Activated T-cell treated with anti-CD3 and anti-CD28 coated beads, Interleukin-2, amount 50 U/mL, for 1 hour (primary cell): ENCODE data around the gene DISP3.

ENCODE experiments used
- DNase-seq: peaks from one replicate; pipeline ENCODE4 v3.0.0-alpha.2; 2020

The DISP3 gene

GRCh38 chr1:11458811-11459275 is 20.1 kb upstream of the DISP3 start:
- DNase-seq, result no peak

GRCh38 chr1:11461531-11462137 is 17.3 kb upstream of the DISP3 start:
- no peak for DNase-seq

- DNase-seq, result no peak
Measured at GRCh38 chr1:11462224-11462923, 16.6 kb upstream of the DISP3 start.

GRCh38 chr1:11463177-11463576 is 15.8 kb upstream of the DISP3 start:
- no peak for DNase-seq

GRCh38 chr1:11465307-11465706 is 13.6 kb upstream of the DISP3 start:
- DNase-seq, result no peak

- no peak for DNase-seq
Measured at GRCh38 chr1:11466416-11466815, 12.5 kb upstream of the DISP3 start.

GRCh38 chr1:11468878-11469277 is 10.1 kb upstream of the DISP3 start:
- no peak for DNase-seq

- DNase-seq, result no peak
Measured at GRCh38 chr1:11470912-11471311, 8.0 kb upstream of the DISP3 start.

- DNase-seq, result no peak
Measured at GRCh38 chr1:11471473-11471872, 7.5 kb upstream of the DISP3 start.

GRCh38 chr1:11472284-11472683 is 6.7 kb upstream of the DISP3 start:
- no peak for DNase-seq

GRCh38 chr1:11472741-11473140 is 6.2 kb upstream of the DISP3 start:
- no peak for DNase-seq

GRCh38 chr1:11473491-11474034 is 5.4 kb upstream of the DISP3 start:
- no peak for DNase-seq

- DNase-seq, result no peak
Measured at GRCh38 chr1:11474826-11475225, 4.1 kb upstream of the DISP3 start.

- DNase-seq, result no peak
Measured at GRCh38 chr1:11475748-11476147, 3.2 kb upstream of the DISP3 start.

GRCh38 chr1:11479375-11479979 is 522 bp downstream of the DISP3 start:
- DNase-seq, result peak; percentile 19

GRCh38 chr1:11481019-11481418 is 2.1 kb downstream of the DISP3 start:
- DNase-seq, result no peak

GRCh38 chr1:11482198-11482597 is 3.2 kb downstream of the DISP3 start:
- DNase-seq, result no peak

- DNase-seq, result no peak
Measured at GRCh38 chr1:11482701-11483479, 3.9 kb downstream of the DISP3 start.

GRCh38 chr1:11483581-11484320 is 4.8 kb downstream of the DISP3 start:
- DNase-seq, result no peak

- no peak for DNase-seq
Measured at GRCh38 chr1:11484321-11484655, 5.3 kb downstream of the DISP3 start.

GRCh38 chr1:11485191-11485590 is 6.2 kb downstream of the DISP3 start:
- no peak for DNase-seq

- DNase-seq, result no peak
Measured at GRCh38 chr1:11486231-11487009, 7.5 kb downstream of the DISP3 start.
